HepG2 (cell line): Measurements from ENCODE around the gene HSCB. TPM values are rescaled to one million over a fixed set of nuclear protein-coding genes. Genes with fewer than 3 reads are reported as not detected.

Source experiments
- CBX1 ChIP-seq: IDR thresholded peaks from one replicate; pipeline ENCODE4 v1.6.1; 2016; ENCODE audit warnings: antibody characterized with exemption, low read depth
- DRAP1 ChIP-seq: IDR thresholded peaks from 2 replicates; pipeline ENCODE4 v1.6.1; 2016; ENCODE audit warnings: missing genetic modification reagents, missing compliant biosample characterization
- GATAD1 ChIP-seq: IDR thresholded peaks from 2 replicates; pipeline ENCODE4 v1.6.1; 2016; ENCODE audit warnings: missing genetic modification reagents, missing compliant biosample characterization
- HIVEP1 ChIP-seq: sonication (generic); formaldehyde crosslinking; IDR thresholded peaks from 2 replicates; pipeline ENCODE4 v1.4.0; 2020; ENCODE audit warnings: mild to moderate bottlenecking, missing genetic modification reagents
- HMGA1 ChIP-seq: sonication (generic); formaldehyde crosslinking; conservative IDR thresholded peaks from 2 replicates; pipeline ENCODE4 v1.4.0; 2020; ENCODE audit warnings: missing genetic modification reagents
- HNF4G ChIP-seq, 2 experiments: sonication (generic) in 1 of 2; formaldehyde crosslinking in 1 of 2; IDR thresholded peaks; 2 replicates each; pipeline versions ENCODE4 v1.4.0 to v1.6.1; 2011 to 2020; ENCODE audit warnings: borderline replicate concordance in 2 of 2, low read depth in 2 of 2, mild to moderate bottlenecking in 2 of 2, low read length in 1 of 2, missing genetic modification reagents in 1 of 2, moderate library complexity in 1 of 2
- IRF9 ChIP-seq: sonication (generic); formaldehyde crosslinking; IDR thresholded peaks from 2 replicates; pipeline ENCODE4 v1.8.0; 2022; ENCODE audit warnings: missing genetic modification reagents, mild to moderate bottlenecking, borderline replicate concordance
- KLF13 ChIP-seq: sonication (generic); formaldehyde crosslinking; IDR thresholded peaks from 2 replicates; pipeline ENCODE4 v1.4.0; 2020; ENCODE audit warnings: mild to moderate bottlenecking, missing genetic modification reagents
- NFKBIZ ChIP-seq: IDR thresholded peaks from 2 replicates; pipeline ENCODE4 v1.6.1; 2018; ENCODE audit warnings: missing genetic modification reagents, missing compliant biosample characterization
- NR2C2 ChIP-seq: sonication (generic); formaldehyde crosslinking; IDR thresholded peaks from 2 replicates; pipeline ENCODE4 v1.4.0; 2020; ENCODE audit warnings: missing genetic modification reagents, mild to moderate bottlenecking, moderate library complexity, borderline replicate concordance
- SALL2 ChIP-seq: sonication (generic); formaldehyde crosslinking; IDR thresholded peaks from 2 replicates; pipeline ENCODE4 v1.8.1; 2023; ENCODE audit warnings: mild to moderate bottlenecking, missing genetic modification reagents, inconsistent platforms
- SIN3A ChIP-seq: IDR thresholded peaks from 2 replicates; pipeline ENCODE4 v1.6.1; 2011; ENCODE audit warnings: low read depth, mild to moderate bottlenecking, control low read depth, low read length, borderline replicate concordance
- SKI ChIP-seq: fragments of 450-650 bp; IDR thresholded peaks from one replicate; pipeline ENCODE4 v1.6.1; 2018; ENCODE audit warnings: mild to moderate bottlenecking; ENCODE audit not compliant: partially characterized antibody
- STAG1 ChIP-seq: sonication (generic); formaldehyde crosslinking; IDR thresholded peaks from 2 replicates; pipeline ENCODE4 v1.4.0; 2020; ENCODE audit warnings: missing genetic modification reagents
- U2AF2 ChIP-seq: fragments of 200-400 bp; formaldehyde crosslinking; IDR thresholded peaks from 2 replicates; pipeline ENCODE4 v1.6.1; 2017; ENCODE audit warnings: low read depth, mild to moderate bottlenecking, low read length
- YEATS2 ChIP-seq: sonication (generic); formaldehyde crosslinking; IDR thresholded peaks from 2 replicates; pipeline ENCODE4 v1.4.0; 2020; ENCODE audit warnings: missing genetic modification reagents, borderline replicate concordance
- ZBTB42 ChIP-seq: sonication (generic); formaldehyde crosslinking; IDR thresholded peaks from 2 replicates; pipeline ENCODE4 v1.5.0; 2020; ENCODE audit warnings: mild to moderate bottlenecking, missing genetic modification reagents
- ZBTB7B ChIP-seq: sonication (generic); formaldehyde crosslinking; IDR thresholded peaks from 2 replicates; pipeline ENCODE4 v1.4.0; 2020; ENCODE audit warnings: missing genetic modification reagents
- ZNF367 ChIP-seq: sonication (generic); formaldehyde crosslinking; IDR thresholded peaks from 2 replicates; pipeline ENCODE4 v1.4.0; 2020; ENCODE audit warnings: missing genetic modification reagents, borderline replicate concordance
- ZNF598 ChIP-seq: sonication (generic); formaldehyde crosslinking; IDR thresholded peaks from 2 replicates; pipeline ENCODE4 v1.5.1; 2020; ENCODE audit warnings: mild to moderate bottlenecking, missing genetic modification reagents, borderline replicate concordance
- ZNF883 ChIP-seq: sonication (generic); formaldehyde crosslinking; IDR thresholded peaks from 2 replicates; pipeline ENCODE4 v1.5.1; 2020; ENCODE audit warnings: mild to moderate bottlenecking, missing genetic modification reagents; ENCODE audit errors: not compliant biosample characterization
- polyA plus RNA-seq, 8 experiments: library from polyadenylated mRNA; depleted of rRNA in 3 of 8; stranded (reverse) in 7 of 8; unstranded in 1 of 8; fragments of >200 nt; fragmentation: Illumina TruSeq in 4 of 8; extraction: Trizol in 4 of 8; gene quantifications; 2 replicates each; pipeline versions ENCODE4 v1.2.1 to v1.2.3, GENCODE V29; 2011 to 2016; ENCODE audit warnings: low read depth in 4 of 8, missing spikeins in 1 of 8, mixed read lengths in 1 of 8; ENCODE audit not compliant: insufficient read depth in 1 of 8
- total RNA-seq, 5 experiments: library from RNA; depleted of rRNA; stranded (reverse); fragments of >200 nt; fragmentation: Illumina TruSeq; extraction: Trizol; gene quantifications; 2 replicates each; pipeline ENCODE4 v1.2.3, GENCODE V29; 2016; ENCODE audit warnings: low read depth in 1 of 5
- TF ChIP-seq, protein P1 (sequence below): sonication (generic); formaldehyde crosslinking; IDR thresholded peaks from 2 replicates; pipeline ENCODE4 v1.4.0; 2020; ENCODE audit warnings: mild to moderate bottlenecking, low read depth, missing genetic modification reagents
- TF ChIP-seq, protein P2 (sequence below): sonication (generic); formaldehyde crosslinking; IDR thresholded peaks from 2 replicates; pipeline ENCODE4 v1.4.0; 2020; ENCODE audit warnings: mild to moderate bottlenecking, low read depth, missing genetic modification reagents
- TF ChIP-seq, protein P3 (sequence below): sonication (generic); formaldehyde crosslinking; IDR thresholded peaks from 2 replicates; pipeline ENCODE4 v1.8.1; 2023; ENCODE audit warnings: mild to moderate bottlenecking, missing genetic modification reagents, borderline replicate concordance

HSCB gene
- total and polyA plus RNA-seq, 2 of the 13 experiments (the other 11 are each of a cell fraction or from before 2014, with no cell fraction given) = 15.4 to 20.9 TPM

GRCh38 chr22:28783786-28784671, 42.2 kb downstream of the HSCB start (continued):
- TF ChIP-seq, protein P1, sequence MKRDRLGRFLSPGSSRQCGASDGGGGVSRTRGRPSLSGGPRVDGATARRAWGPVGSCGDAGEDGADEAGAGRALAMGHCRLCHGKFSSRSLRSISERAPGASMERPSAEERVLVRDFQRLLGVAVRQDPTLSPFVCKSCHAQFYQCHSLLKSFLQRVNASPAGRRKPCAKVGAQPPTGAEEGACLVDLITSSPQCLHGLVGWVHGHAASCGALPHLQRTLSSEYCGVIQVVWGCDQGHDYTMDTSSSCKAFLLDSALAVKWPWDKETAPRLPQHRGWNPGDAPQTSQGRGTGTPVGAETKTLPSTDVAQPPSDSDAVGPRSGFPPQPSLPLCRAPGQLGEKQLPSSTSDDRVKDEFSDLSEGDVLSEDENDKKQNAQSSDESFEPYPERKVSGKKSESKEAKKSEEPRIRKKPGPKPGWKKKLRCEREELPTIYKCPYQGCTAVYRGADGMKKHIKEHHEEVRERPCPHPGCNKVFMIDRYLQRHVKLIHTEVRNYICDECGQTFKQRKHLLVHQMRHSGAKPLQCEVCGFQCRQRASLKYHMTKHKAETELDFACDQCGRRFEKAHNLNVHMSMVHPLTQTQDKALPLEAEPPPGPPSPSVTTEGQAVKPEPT = no peak
- TF ChIP-seq SKI (no peak), YEATS2 (CRISPR knock-in tag) (no peak; the same call in 1 of the 2 replicates), ZNF367 (CRISPR knock-in tag) (no peak), HIVEP1 (no peak), GATAD1 (CRISPR knock-in tag) (peak; percentile 8; the same call in 1 of the 2 replicates), KLF13 (CRISPR knock-in tag) (no peak), STAG1 (CRISPR knock-in tag) (no peak; the same call in 1 of the 2 replicates), HNF4G (IDR thresholded peaks at IDR 0.05; ENCODE audit: borderline replicate concordance, low read depth, low read length) (no peak), HNF4G (CRISPR knock-in tag; IDR thresholded peaks at IDR 0.05; ENCODE audit: borderline replicate concordance, low read depth) (no peak), ZBTB7B (CRISPR knock-in tag) (peak; percentile 52; the same call in 1 of the 2 replicates), NR2C2 (CRISPR knock-in tag) (peak; percentile 53; the same call in 1 of the 2 replicates), NFKBIZ (CRISPR knock-in tag) (no peak), SALL2 (CRISPR knock-in tag) (no peak), DRAP1 (peak; percentile 49), ZNF883 (CRISPR knock-in tag) (no peak), CBX1 (no peak), SIN3A (no peak; the same call in 1 of the 2 replicates), ZNF598 (no peak), IRF9 (CRISPR knock-in tag) (no peak), U2AF2 (no peak), ZBTB42 (no peak), HMGA1 (CRISPR knock-in tag) (no peak)
- TF ChIP-seq, protein P2, sequence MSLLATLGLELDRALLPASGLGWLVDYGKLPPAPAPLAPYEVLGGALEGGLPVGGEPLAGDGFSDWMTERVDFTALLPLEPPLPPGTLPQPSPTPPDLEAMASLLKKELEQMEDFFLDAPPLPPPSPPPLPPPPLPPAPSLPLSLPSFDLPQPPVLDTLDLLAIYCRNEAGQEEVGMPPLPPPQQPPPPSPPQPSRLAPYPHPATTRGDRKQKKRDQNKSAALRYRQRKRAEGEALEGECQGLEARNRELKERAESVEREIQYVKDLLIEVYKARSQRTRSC = no peak
- TF ChIP-seq, protein P3, sequence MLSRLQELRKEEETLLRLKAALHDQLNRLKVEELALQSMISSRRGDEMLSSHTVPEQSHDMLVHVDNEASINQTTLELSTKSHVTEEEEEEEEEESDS = no peak
